ENCODE measurements around the gene GOLGA6L10.
"Not testable (repeated sequence)": the region's sequence is repeated elsewhere in the genome, so short reads cannot be mapped to it uniquely, and the experiment has no call there.

- not testable (repeated sequence) for TF ChIP-seq EZH2phosphoT487 (IDR thresholded peaks at IDR 0.05; ENCODE audit: borderline replicate concordance); CEBPB (IDR thresholded peaks at IDR 0.05; ENCODE audit: low read depth); CTCF (IDR thresholded peaks at IDR 0.05 in 2 of 3, conservative IDR thresholded peaks at IDR 0.05 in 1 of 3; ENCODE audit: borderline replicate concordance in 1 of 3, insufficient read depth in 1 of 3, low read depth in 2 of 3, low read length in 2 of 3)
Measured at GRCh38 chr15:82332711-82333602, 16.3 kb downstream of the GOLGA6L10 start.

All from HCT116 (cell line).